ENCODE measurements around the gene P2RX6. TPM values are rescaled to one million over a fixed set of nuclear protein-coding genes. Genes with fewer than 3 reads are reported as not detected.
A peak's percentile ranks its signal among the peaks of the same experiment; 100 is the strongest.

P2RX6 gene
- total RNA-seq, 1 donor from 2014 or later: 0.45 TPM

DNA sequence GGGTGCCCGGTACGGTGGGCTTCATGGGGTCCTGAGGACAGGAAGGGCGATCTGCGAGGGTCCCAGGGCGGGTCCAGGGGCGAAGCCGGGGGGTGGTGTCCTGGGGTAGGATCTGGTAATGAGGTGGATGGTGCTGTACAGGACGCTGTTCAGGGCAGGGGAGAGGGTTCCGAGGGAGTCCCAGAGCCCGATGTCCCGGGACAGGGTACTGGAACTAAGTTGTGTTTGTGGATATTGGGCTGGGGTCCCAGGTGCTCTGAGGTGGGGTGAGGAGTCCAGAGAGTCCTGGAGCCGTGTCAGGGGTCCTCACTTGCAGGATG lies 32.4 kb upstream of the P2RX6 start:
- Mint-ChIP-seq H3K27ac (ENCODE audit: unreplicated experiment) (peak overlapping the region; percentile 97), H3K36me3 (ENCODE audit: low read depth, unreplicated experiment) (peaks cover 10% of the 10 kb centered on the region), H3K27me3 (ENCODE audit: low read depth, unreplicated experiment) (peaks cover 5% of the 10 kb centered on the region), H3K9me3 (ENCODE audit: unreplicated experiment) (peaks cover 9% of the 10 kb centered on the region), H3K4me1 (ENCODE audit: low read depth, unreplicated experiment) (peaks cover 2% of the 10 kb centered on the region), H3K4me3 (ENCODE audit: unreplicated experiment) (peak overlapping the region; percentile 99)
- Histone ChIP-seq H4K20me1 (ENCODE audit: insufficient read depth, low read length) (peaks cover 7% of the 10 kb centered on the region), H3K4me3 (ENCODE audit: insufficient read depth, low read depth, low read length) (peak overlapping the region; percentile 72), H3K27me3 (ENCODE audit: insufficient read depth, low read length) (no peaks in the 10 kb centered on the region), H3K79me2 (ENCODE audit: insufficient read depth, low read length) (peaks cover 24% of the 10 kb centered on the region), H3K9ac (ENCODE audit: low read length) (peak overlapping the region; percentile 92), H2AFZ (ENCODE audit: low read depth, low read length) (peak overlapping the region; percentile 95), H3K9me3 (ENCODE audit: insufficient read depth, low read depth, low read length) (peaks cover 5% of the 10 kb centered on the region), H3K4me2 (ENCODE audit: low read length) (peak overlapping the region; percentile 96), H3K36me3 (ENCODE audit: insufficient read depth, low read length) (peaks cover 7% of the 10 kb centered on the region), H3K4me1 (ENCODE audit: insufficient read depth, low read length) (peaks cover 12% of the 10 kb centered on the region), H3K27ac (ENCODE audit: low read depth, low read length) (peak overlapping the region; percentile 94)
- no peak for TF ChIP-seq EZH2 (IDR thresholded peaks at IDR 0.05; ENCODE audit: insufficient read depth, low read length)
- TF ChIP-seq, protein P1, sequence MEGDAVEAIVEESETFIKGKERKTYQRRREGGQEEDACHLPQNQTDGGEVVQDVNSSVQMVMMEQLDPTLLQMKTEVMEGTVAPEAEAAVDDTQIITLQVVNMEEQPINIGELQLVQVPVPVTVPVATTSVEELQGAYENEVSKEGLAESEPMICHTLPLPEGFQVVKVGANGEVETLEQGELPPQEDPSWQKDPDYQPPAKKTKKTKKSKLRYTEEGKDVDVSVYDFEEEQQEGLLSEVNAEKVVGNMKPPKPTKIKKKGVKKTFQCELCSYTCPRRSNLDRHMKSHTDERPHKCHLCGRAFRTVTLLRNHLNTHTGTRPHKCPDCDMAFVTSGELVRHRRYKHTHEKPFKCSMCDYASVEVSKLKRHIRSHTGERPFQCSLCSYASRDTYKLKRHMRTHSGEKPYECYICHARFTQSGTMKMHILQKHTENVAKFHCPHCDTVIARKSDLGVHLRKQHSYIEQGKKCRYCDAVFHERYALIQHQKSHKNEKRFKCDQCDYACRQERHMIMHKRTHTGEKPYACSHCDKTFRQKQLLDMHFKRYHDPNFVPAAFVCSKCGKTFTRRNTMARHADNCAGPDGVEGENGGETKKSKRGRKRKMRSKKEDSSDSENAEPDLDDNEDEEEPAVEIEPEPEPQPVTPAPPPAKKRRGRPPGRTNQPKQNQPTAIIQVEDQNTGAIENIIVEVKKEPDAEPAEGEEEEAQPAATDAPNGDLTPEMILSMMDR (IDR thresholded peaks at IDR 0.05; ENCODE audit: insufficient read depth, low read depth, low read length): no peak
- no peak for FAIRE-seq
- DNase-seq (ENCODE audit: low read depth): no peak

DNA sequence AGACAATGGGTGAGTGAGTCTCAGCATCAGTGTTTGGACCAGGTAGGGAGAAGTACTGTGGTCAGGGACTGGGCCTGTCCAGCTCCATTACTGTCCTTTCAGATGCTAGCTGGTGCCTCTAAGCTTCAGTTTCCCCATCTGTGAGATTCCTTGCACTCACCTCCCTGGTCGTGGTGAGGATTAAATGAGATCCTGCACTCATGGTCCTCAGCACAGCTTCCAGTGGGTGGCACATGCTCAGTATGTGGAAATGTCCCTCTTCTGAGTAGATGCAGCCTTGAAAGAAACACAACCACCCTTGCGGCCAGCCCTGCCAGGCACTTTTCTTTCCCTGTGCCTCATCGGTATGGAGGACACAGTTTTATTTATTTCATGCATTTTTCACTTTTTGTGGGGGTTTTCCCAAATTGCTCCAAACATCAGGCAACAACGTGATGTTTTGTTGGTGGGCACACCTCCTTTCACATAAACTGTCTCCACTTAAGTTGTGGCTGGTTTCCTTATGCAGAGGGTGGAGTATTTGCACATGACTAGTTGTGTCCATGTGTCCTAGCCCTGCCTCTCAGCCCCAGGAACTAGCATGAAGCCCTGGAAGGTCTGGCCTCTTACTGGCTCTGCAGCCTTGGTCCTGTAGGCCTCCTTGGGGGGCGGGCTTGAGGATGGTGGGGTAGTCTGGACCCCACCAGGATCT lies 31.7 kb upstream of the P2RX6 start:
- Mint-ChIP-seq H3K27ac (ENCODE audit: unreplicated experiment) (no peak overlapping the region), H3K4me1 (ENCODE audit: low read depth, unreplicated experiment) (peaks cover 2% of the 10 kb centered on the region), H3K36me3 (ENCODE audit: low read depth, unreplicated experiment) (peaks cover 16% of the 10 kb centered on the region), H3K27me3 (ENCODE audit: low read depth, unreplicated experiment) (peaks cover 5% of the 10 kb centered on the region), H3K4me3 (ENCODE audit: unreplicated experiment) (peak overlapping the region; percentile 99), H3K9me3 (ENCODE audit: unreplicated experiment) (peaks cover 5% of the 10 kb centered on the region)
- Histone ChIP-seq H3K79me2 (ENCODE audit: insufficient read depth, low read length) (peaks cover 24% of the 10 kb centered on the region), H2AFZ (ENCODE audit: low read depth, low read length) (no peak overlapping the region), H3K27me3 (ENCODE audit: insufficient read depth, low read length) (no peaks in the 10 kb centered on the region), H3K27ac (ENCODE audit: low read depth, low read length) (no peak overlapping the region), H3K36me3 (ENCODE audit: insufficient read depth, low read length) (peaks cover 7% of the 10 kb centered on the region), H3K4me1 (ENCODE audit: insufficient read depth, low read length) (peaks cover 12% of the 10 kb centered on the region), H3K9me3 (ENCODE audit: insufficient read depth, low read depth, low read length) (peaks cover 5% of the 10 kb centered on the region), H3K4me3 (ENCODE audit: insufficient read depth, low read depth, low read length) (peak overlapping the region; percentile 72), H3K9ac (ENCODE audit: low read length) (peak overlapping the region; percentile 92), H3K4me2 (ENCODE audit: low read length) (peak overlapping the region; percentile 96), H4K20me1 (ENCODE audit: insufficient read depth, low read length) (peaks cover 7% of the 10 kb centered on the region)
- DNase-seq (ENCODE audit: low read depth): no peak
- TF ChIP-seq, protein P1 (IDR thresholded peaks at IDR 0.05; ENCODE audit: insufficient read depth, low read depth, low read length): no peak
- TF ChIP-seq EZH2 (IDR thresholded peaks at IDR 0.05; ENCODE audit: insufficient read depth, low read length): no peak
- no peak for FAIRE-seq

- H2AFZ ChIP-seq (ENCODE audit: low read depth, low read length): no peak overlapping the region
- H3K27me3 ChIP-seq (ENCODE audit: insufficient read depth, low read length): no peaks in the 10 kb centered on the region
- DNase-seq (ENCODE audit: low read depth) (no peak), FAIRE-seq (no peak)
- TF ChIP-seq, protein P1 (IDR thresholded peaks at IDR 0.05; ENCODE audit: insufficient read depth, low read depth, low read length): no peak
- no peak for TF ChIP-seq EZH2 (IDR thresholded peaks at IDR 0.05; ENCODE audit: insufficient read depth, low read length)
- H3K4me3 ChIP-seq (ENCODE audit: insufficient read depth, low read depth, low read length): no peak overlapping the region
- H3K9ac ChIP-seq (ENCODE audit: low read length): no peak overlapping the region
- no peak overlapping the region for H3K4me2 ChIP-seq (ENCODE audit: low read length)
- Mint-ChIP-seq H3K36me3 (ENCODE audit: low read depth, unreplicated experiment) (peaks cover 17% of the 10 kb centered on the region), H3K4me1 (ENCODE audit: low read depth, unreplicated experiment) (peaks cover 2% of the 10 kb centered on the region), H3K4me3 (ENCODE audit: unreplicated experiment) (peak overlapping the region; percentile 22), H3K27ac (ENCODE audit: unreplicated experiment) (no peak overlapping the region), H3K9me3 (ENCODE audit: unreplicated experiment) (no peaks in the 10 kb centered on the region), H3K27me3 (ENCODE audit: low read depth, unreplicated experiment) (no peaks in the 10 kb centered on the region)
- H4K20me1 ChIP-seq (ENCODE audit: insufficient read depth, low read length): peaks cover 13% of the 10 kb centered on the region
- no peak overlapping the region for H3K27ac ChIP-seq (ENCODE audit: low read depth, low read length)
- peaks cover 17% of the 10 kb centered on the region for H3K4me1 ChIP-seq (ENCODE audit: insufficient read depth, low read length)
- no peaks in the 10 kb centered on the region for H3K9me3 ChIP-seq (ENCODE audit: insufficient read depth, low read depth, low read length)
- peaks cover 24% of the 10 kb centered on the region for H3K79me2 ChIP-seq (ENCODE audit: insufficient read depth, low read length)
- peaks cover 7% of the 10 kb centered on the region for H3K36me3 ChIP-seq (ENCODE audit: insufficient read depth, low read length)
These were observed 29.2 kb upstream of the P2RX6 start for GRCh38 chr22:20985720-20986119.

Measured in astrocyte (in vitro differentiated cells and primary cell).